Common myeloid progenitor, CD34-positive (primary cell): ENCODE data around the gene CLEC16A.

ENCODE experiments used
- CTCF ChIA-PET: fragments of 350-600 bp; sonication (Branson Sonifier 250); formaldehyde crosslinking; loops from one replicate; lab custom pipeline; 2021; ENCODE audit warnings: antibody characterized with exemption; lab: Charles Lee
- POLR2A ChIA-PET: fragments of 350-600 bp; sonication (Branson Sonifier 250); formaldehyde crosslinking; loops from one replicate; lab custom pipeline; 2021; ENCODE audit warnings: antibody characterized with exemption; lab: Charles Lee
- DNase-seq, 3 donors: peaks; one replicate each; pipeline versions ENCODE4 v3.0.0 to v3.0.0-alpha.2; 2013
- H3K27ac ChIP-seq, 2 experiments: 1 replicate in 1 of 2; 2 replicates in 1 of 2; pipeline ENCODE4 v1.7.0; 2013; ENCODE audit warnings: inconsistent platforms in 2 of 2, low read length in 2 of 2, mild to moderate bottlenecking in 2 of 2, low read depth in 1 of 2, moderate library complexity in 1 of 2; ENCODE audit not compliant: severe bottlenecking in 2 of 2, insufficient read depth in 1 of 2, poor library complexity in 1 of 2
- H3K27me3 ChIP-seq, 5 experiments: replicated peaks in 2 of 5; 1 replicate in 3 of 5; 2 replicates in 2 of 5; pipeline versions ENCODE4 v1.6.1 to v1.7.0; 2013; ENCODE audit warnings: low read length in 4 of 5, mild to moderate bottlenecking in 2 of 5, moderate library complexity in 2 of 5, inconsistent platforms in 1 of 5; ENCODE audit not compliant: insufficient read depth in 5 of 5, control insufficient read depth in 4 of 5
- H3K36me3 ChIP-seq, 4 experiments: 1 replicate in 2 of 4; 2 replicates in 2 of 4; pipeline versions ENCODE4 v1.6.1 to v1.7.0; 2013; ENCODE audit warnings: low read length in 3 of 4, control low read depth in 1 of 4, mild to moderate bottlenecking in 1 of 4; ENCODE audit not compliant: control insufficient read depth in 4 of 4, insufficient read depth in 4 of 4
- H3K4me1 ChIP-seq, 4 experiments: 1 replicate in 3 of 4; 2 replicates in 1 of 4; pipeline versions ENCODE4 v1.6.1 to v1.7.1; 2013; ENCODE audit warnings: low read length in 3 of 4, mild to moderate bottlenecking in 3 of 4, control low read depth in 1 of 4, inconsistent platforms in 1 of 4, moderate library complexity in 1 of 4; ENCODE audit not compliant: control insufficient read depth in 4 of 4, insufficient read depth in 4 of 4; ENCODE audit errors: control extremely low read depth in 1 of 4
- H3K4me3 ChIP-seq, 7 experiments: 1 replicate in 4 of 7; 2 replicates in 3 of 7; pipeline versions ENCODE4 v1.5.1 to v1.7.0; 2013; ENCODE audit warnings: mild to moderate bottlenecking in 7 of 7, low read length in 6 of 7, moderate library complexity in 6 of 7, inconsistent platforms in 2 of 7, low read depth in 2 of 7, control low read depth in 1 of 7; ENCODE audit not compliant: insufficient read depth in 4 of 7, control insufficient read depth in 1 of 7; ENCODE audit errors: extremely low read depth in 1 of 7
- H3K9me3 ChIP-seq, 5 experiments: 1 replicate in 4 of 5; 2 replicates in 1 of 5; pipeline versions ENCODE4 v1.6.1 to v1.7.1; 2013; ENCODE audit warnings: low read length in 4 of 5, mild to moderate bottlenecking in 2 of 5, inconsistent platforms in 1 of 5, low read depth in 1 of 5, moderate library complexity in 1 of 5; ENCODE audit not compliant: control insufficient read depth in 4 of 5, insufficient read depth in 2 of 5; ENCODE audit errors: control extremely low read depth in 1 of 5
- WGBS: methylation state at CpG from one replicate; pipeline ENCODE4 v1.1.5; 2013; ENCODE audit not compliant: insufficient coverage; 5-methylcytosine and 5-hydroxymethylcytosine counted together

CLEC16A gene

DNA sequence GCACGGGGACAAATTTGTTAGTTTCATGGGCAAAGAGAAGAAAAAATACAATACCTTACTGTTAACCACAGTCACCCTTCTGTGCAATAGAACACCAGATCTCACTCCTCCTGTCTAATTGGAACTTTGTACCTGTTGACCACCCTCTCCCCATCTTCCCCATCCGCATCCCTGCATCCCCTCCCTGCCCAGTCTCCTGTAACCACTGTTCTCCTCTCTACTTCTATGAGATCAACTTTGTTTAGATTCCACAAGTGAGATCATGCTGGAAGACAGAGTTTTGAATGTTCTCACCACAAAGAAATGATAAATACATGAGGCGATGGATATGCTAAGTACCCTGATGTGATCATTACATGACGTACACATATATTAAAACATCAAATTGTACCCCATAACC is 47.7 kb downstream of the CLEC16A start:
- H3K36me3 ChIP-seq: peaks cover 2 to 61% (median 33%) of the 10 kb centered on the region in 4 experiments
- 100% methylated on average over 2 of the region's 4 CpGs for WGBS
- H3K27me3 ChIP-seq: no peaks in the 10 kb centered on the region
- POLR2A ChIA-PET: no interaction called here
- H3K4me1 ChIP-seq: peaks cover 10 to 31% (median 17%) of the 10 kb centered on the region in 4 experiments
- CTCF ChIA-PET: no interaction called here
- H3K4me3 ChIP-seq: no peak overlapping the region
- H3K9me3 ChIP-seq: no peaks in the 10 kb centered on the region
- H3K27ac ChIP-seq: peak overlapping the region in 1 of 2 experiments; percentile 6
- DNase-seq: no peak

DNA sequence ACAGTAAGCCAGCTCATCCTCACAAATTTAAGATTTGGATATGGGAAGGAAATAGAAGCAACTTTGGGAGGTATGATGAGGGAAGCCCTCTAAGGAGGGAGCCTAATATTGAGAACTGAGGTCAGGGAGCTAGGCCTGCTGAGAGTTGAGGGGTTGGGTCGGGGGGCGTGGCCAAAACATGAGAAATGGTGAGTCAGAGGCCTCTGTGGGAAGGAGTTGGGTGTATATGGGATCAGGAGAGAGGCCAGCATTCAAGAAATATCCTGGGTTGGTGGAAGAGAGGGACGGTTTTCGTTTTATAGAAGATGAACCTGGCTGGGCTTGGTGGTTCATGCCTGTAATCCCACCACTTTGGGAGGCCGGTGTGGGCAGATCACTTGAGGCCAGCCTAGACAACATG is 48.4 kb downstream of the CLEC16A start:
- no peak overlapping the region for H3K27ac ChIP-seq
- ChIA-PET CTCF (no interaction called here), POLR2A (no interaction called here)
- 96% methylated on average over 4 of the region's 5 CpGs for WGBS
- DNase-seq: no peak
- H3K27me3 ChIP-seq: no peaks in the 10 kb centered on the region
- H3K36me3 ChIP-seq: peaks cover 3 to 64% (median 35%) of the 10 kb centered on the region in 4 experiments
- no peaks in the 10 kb centered on the region for H3K9me3 ChIP-seq
- H3K4me1 ChIP-seq: peaks cover 3 to 24% (median 11%) of the 10 kb centered on the region in 4 experiments
- no peak overlapping the region for H3K4me3 ChIP-seq

DNA sequence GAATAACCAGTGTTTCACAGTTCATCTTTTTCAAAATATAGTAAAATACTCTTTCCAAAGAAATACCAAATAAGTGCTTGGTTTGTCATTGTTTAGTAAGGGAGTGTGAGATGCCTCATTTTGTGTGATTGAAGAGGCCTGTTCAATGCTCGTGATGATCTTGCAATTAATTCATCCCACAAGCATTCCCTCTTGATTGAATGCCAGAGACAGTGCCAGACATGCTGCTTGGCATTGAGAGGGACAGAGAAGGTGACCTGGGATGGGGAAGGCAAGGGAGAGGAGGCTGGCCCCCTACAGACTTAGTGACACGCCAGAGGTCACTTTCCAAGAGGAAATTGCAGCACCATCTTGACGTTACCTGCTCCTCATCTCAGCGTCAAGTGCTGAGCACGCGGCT is 49.3 kb downstream of the CLEC16A start:
- ChIA-PET POLR2A (no interaction called here), CTCF (no interaction called here)
- peaks cover 0 to 16% (median 2%) of the 10 kb centered on the region in 4 experiments for H3K4me1 ChIP-seq
- H3K4me3 ChIP-seq: no peak overlapping the region
- H3K9me3 ChIP-seq: no peaks in the 10 kb centered on the region
- peaks cover 4 to 69% (median 35%) of the 10 kb centered on the region in 4 experiments for H3K36me3 ChIP-seq
- no peak overlapping the region for H3K27ac ChIP-seq
- 98% methylated on average over 6 of the region's 6 CpGs for WGBS
- DNase-seq: no peak
- H3K27me3 ChIP-seq: no peaks in the 10 kb centered on the region

DNA sequence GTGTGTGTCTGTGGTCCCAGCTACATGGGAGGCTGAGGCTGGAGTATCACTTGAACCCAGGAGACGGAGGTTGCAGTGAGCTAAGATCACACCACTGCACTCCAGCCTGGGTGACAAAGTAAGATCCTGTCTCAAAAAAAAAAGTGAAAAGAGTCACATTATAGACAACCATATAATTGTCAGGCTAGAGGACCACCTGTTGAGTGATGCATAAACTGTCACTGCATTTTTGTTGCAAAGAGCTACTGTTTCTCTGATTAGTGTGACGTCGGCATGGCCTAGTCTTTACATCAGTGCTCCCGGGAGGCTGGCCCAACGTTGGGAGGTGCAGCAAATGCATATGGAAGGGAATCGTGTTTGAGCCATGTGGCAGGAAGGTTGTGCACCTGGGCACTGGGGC is 50.2 kb downstream of the CLEC16A start:
- ChIA-PET CTCF (interaction anchor here (0.6 kb wide), 1 partner anchor 10 kb away, joined by 3 read pairs; no protein-coding TSS in a partner anchor), POLR2A (no interaction called here)
- DNase-seq: no peak
- Histone ChIP-seq H3K9me3 (no peaks in the 10 kb centered on the region), H3K4me1 (peaks cover 0 to 16% (median 0%) of the 10 kb centered on the region in 4 experiments), H3K36me3 (peaks cover 6 to 62% (median 34%) of the 10 kb centered on the region in 4 experiments), H3K27me3 (no peaks in the 10 kb centered on the region), H3K4me3 (no peak overlapping the region), H3K27ac (no peak overlapping the region)
- WGBS: 98% methylated on average over 6 of the region's 6 CpGs

DNA sequence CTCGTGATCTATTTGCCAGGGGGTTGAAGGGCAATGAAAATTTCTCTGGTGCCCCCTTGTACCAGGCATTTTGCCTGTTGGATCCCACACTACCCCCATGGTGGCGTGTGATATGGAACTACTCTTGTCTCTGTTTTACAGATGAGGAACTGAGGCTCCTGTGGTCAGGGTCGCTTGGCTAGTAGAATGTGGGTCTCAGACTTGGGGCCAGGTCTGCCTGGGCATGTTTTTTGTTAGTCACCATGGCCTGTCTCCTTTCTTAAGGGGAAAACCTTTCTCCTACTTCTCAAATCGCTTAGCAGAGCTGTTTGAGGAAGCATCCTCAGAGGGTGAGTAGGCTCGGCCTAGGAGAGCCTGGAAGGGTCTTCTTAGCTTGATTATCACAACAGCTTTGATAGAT is 51.2 kb downstream of the CLEC16A start:
- POLR2A ChIA-PET: interaction anchor here (0.5 kb wide), 1 partner anchor 10 kb away, joined by 5 read pairs; no protein-coding TSS in a partner anchor

DNA sequence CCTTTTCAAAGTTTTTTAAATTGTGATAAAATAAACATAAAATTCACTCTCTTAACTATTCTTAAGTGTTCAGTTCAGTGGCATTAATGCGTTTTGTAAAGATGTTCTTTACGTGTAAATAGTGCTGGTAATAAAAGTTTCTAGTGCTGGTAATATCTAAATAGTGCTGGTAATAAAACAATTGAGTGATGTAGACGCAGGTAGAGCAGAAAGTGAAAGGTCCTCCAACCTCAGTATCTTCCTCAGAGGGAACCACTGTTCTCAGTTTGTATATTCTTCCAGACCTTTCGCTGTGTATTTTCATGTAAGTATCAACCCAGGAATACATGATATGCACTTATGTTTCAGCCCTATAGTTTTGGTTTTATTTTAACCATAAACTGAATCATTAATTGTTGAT is 53.1 kb downstream of the CLEC16A start:
- no peaks in the 10 kb centered on the region for H3K27me3 ChIP-seq
- ChIA-PET POLR2A (no interaction called here), CTCF (no interaction called here)
- no peak overlapping the region for H3K27ac ChIP-seq
- no peaks in the 10 kb centered on the region for H3K9me3 ChIP-seq
- peaks cover 0 to 16% (median 0%) of the 10 kb centered on the region in 4 experiments for H3K4me1 ChIP-seq
- WGBS: 100% methylated on average over 2 of the region's 4 CpGs
- DNase-seq: no peak
- peaks cover 4 to 45% (median 24%) of the 10 kb centered on the region in 4 experiments for H3K36me3 ChIP-seq
- no peak overlapping the region for H3K4me3 ChIP-seq

More for the DNA sequence above, 51.2 kb downstream of the CLEC16A start:
- peaks cover 4 to 59% (median 30%) of the 10 kb centered on the region in 4 experiments for H3K36me3 ChIP-seq
- DNase-seq: peak in 2 of 3 donors; percentile 32 to 38
- WGBS: 84% methylated on average over 3 of the region's 5 CpGs
- H3K27ac ChIP-seq: no peak overlapping the region
- no peaks in the 10 kb centered on the region for H3K9me3 ChIP-seq
- CTCF ChIA-PET: no interaction called here
- H3K4me1 ChIP-seq: peaks cover 0 to 16% (median 0%) of the 10 kb centered on the region in 4 experiments
- no peaks in the 10 kb centered on the region for H3K27me3 ChIP-seq
- no peak overlapping the region for H3K4me3 ChIP-seq

DNA sequence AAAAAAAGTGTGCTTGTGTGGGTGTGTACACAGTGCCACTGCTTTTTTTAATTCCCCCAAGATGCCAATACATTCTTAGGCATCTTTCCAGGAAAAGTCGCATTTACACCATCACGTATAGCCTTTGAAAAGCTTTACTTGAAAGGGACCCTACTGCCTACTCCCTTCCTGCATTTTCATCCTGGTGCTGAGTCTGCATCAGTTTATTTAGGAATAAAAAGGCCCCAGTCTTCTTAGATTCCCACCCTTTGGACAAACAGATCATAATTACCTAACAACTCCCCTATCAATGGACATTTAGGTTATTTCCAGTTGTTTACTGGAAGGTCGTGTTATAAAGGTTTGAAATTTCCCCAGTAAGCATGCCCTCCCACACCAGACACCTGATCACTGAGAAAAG is 54.9 kb downstream of the CLEC16A start:
- Histone ChIP-seq H3K36me3 (peaks cover 6 to 44% (median 25%) of the 10 kb centered on the region in 4 experiments), H3K9me3 (no peaks in the 10 kb centered on the region), H3K4me3 (no peak overlapping the region), H3K27me3 (no peaks in the 10 kb centered on the region), H3K4me1 (peaks cover 0 to 16% (median 0%) of the 10 kb centered on the region in 4 experiments), H3K27ac (no peak overlapping the region)
- CTCF ChIA-PET: interaction anchor here (1.2 kb wide), 1 partner anchor 29 kb away, joined by 3 read pairs; no protein-coding TSS in a partner anchor
- 100% methylated on average over 1 of the region's 3 CpGs for WGBS
- no peak for DNase-seq
- POLR2A ChIA-PET: no interaction called here
